Lower leg skin (tissue), 4 donors: ENCODE measurements around the gene OCIAD1. TPM values are rescaled to one million over a fixed set of nuclear protein-coding genes. Genes with fewer than 3 reads are reported as not detected.
"Not testable (repeated sequence)": the region's sequence is repeated elsewhere in the genome, so short reads cannot be mapped to it uniquely, and the experiment has no call there.

Source experiments
- DNase-seq, 2 donors: peaks; one replicate each; pipeline ENCODE4 v3.0.0-alpha.2; 2019; ENCODE audit warnings: low spot score in 2 of 2
- H3K4me3 ChIP-seq: fragments of 200-600 bp; sonication (generic); 2 replicates; pipeline ENCODE4 v1.5.1; 2017; ENCODE audit warnings: mild to moderate bottlenecking, low read depth; ENCODE audit not compliant: poor library complexity, severe bottlenecking
- CTCF ChIP-seq, 3 donors: fragments of 450-650 bp; IDR thresholded peaks; one replicate each; pipeline ENCODE4 v1.5.1; 2016; ENCODE audit warnings: antibody characterized with exemption in 3 of 3, mild to moderate bottlenecking in 3 of 3, moderate library complexity in 2 of 3
- POLR2A ChIP-seq, 2 donors: fragments of 450-650 bp; IDR thresholded peaks; one replicate each; pipeline ENCODE4 v1.6.1; 2016 to 2017; ENCODE audit warnings: antibody characterized with exemption in 2 of 2, mild to moderate bottlenecking in 1 of 2, moderate library complexity in 1 of 2
- WGBS, 2 donors: methylation state at CpG; one replicate each; pipeline ENCODE4 v1.1.5; 2018; 5-methylcytosine and 5-hydroxymethylcytosine counted together
- intact Hi-C: fragments of 100-400 bp; cut with DNase I; formaldehyde crosslinking; loops from one replicate; pipeline ENCODE4 v1.15.0; 2023; ENCODE audit warnings: low total_unique reads
- total RNA-seq, 4 donors: library from RNA; depleted of rRNA; stranded (reverse); fragments of >200 nt; gene quantifications; one replicate each; pipeline ENCODE4 v1.1.0, GENCODE V29; 2016

Gene OCIAD1
- total RNA-seq, 4 donors from 2014 or later, result 65.9 to 103 (median 88.6) TPM

- intact Hi-C loops, result no loop called here
- TF ChIP-seq POLR2A (IDR thresholded peaks at IDR 0.05) (no peak), CTCF (IDR thresholded peaks at IDR 0.05) (no peak)
- WGBS, 2 donors, result 60 to 67% methylated on average over 1 of the region's 1 CpG
- no peak for DNase-seq
- H3K4me3 ChIP-seq, result no peak overlapping the region
These were observed 47.1 kb downstream of the OCIAD1 start for GRCh38 chr4:48877827-48878535.

- H3K4me3 ChIP-seq, result no peak overlapping the region
- DNase-seq, result no peak
- intact Hi-C loops, result no loop called here
- TF ChIP-seq CTCF (IDR thresholded peaks at IDR 0.05) (no peak), POLR2A (IDR thresholded peaks at IDR 0.05) (no peak)
- WGBS, 2 donors, result 60 to 71% methylated on average over 9 of the region's 9 CpGs
These were observed 48.9 kb downstream of the OCIAD1 start for GRCh38 chr4:48879561-48880442.

- DNase-seq, H3K4me3 ChIP-seq, intact Hi-C loops: not testable (repeated sequence)
- 70 to 87% methylated on average over 3 of the region's 3 CpGs for WGBS, 2 donors
These were observed 50.8 kb downstream of the OCIAD1 start for GRCh38 chr4:48881646-48882045.

- H3K4me3 ChIP-seq, intact Hi-C loops, DNase-seq: not testable (repeated sequence)
- 87 to 91% methylated on average over 3 of the region's 3 CpGs for WGBS, 2 donors
These were observed 58.9 kb downstream of the OCIAD1 start for GRCh38 chr4:48889750-48890149.

- H3K4me3 ChIP-seq, result no peak overlapping the region
- no peak for DNase-seq
- intact Hi-C loops, result no loop called here
- no peak for TF ChIP-seq CTCF (IDR thresholded peaks at IDR 0.05)
- TF ChIP-seq POLR2A (IDR thresholded peaks at IDR 0.05), result no peak
These were observed 60.2 kb downstream of the OCIAD1 start for GRCh38 chr4:48891028-48891619.

- no peak for TF ChIP-seq CTCF (IDR thresholded peaks at IDR 0.05)
- no peak for TF ChIP-seq POLR2A (IDR thresholded peaks at IDR 0.05)
- DNase-seq, result no peak
- intact Hi-C loops, result no loop called here
- 89 to 94% methylated on average over 3 of the region's 3 CpGs for WGBS, 2 donors
- H3K4me3 ChIP-seq, result no peak overlapping the region
These were observed 66.0 kb downstream of the OCIAD1 start for GRCh38 chr4:48896845-48897244.
